HepG2 (cell line): ENCODE results near the gene TYMP. TPM values are rescaled to one million over a fixed set of nuclear protein-coding genes. Genes with fewer than 3 reads are reported as not detected.

Experiments
- ARID2 ChIP-seq: sonication (generic); formaldehyde crosslinking; IDR thresholded peaks from 2 replicates; pipeline ENCODE4 v1.8.1; 2022; ENCODE audit warnings: mild to moderate bottlenecking, missing genetic modification reagents, borderline replicate concordance
- CBX1 ChIP-seq: IDR thresholded peaks from one replicate; pipeline ENCODE4 v1.6.1; 2016; ENCODE audit warnings: antibody characterized with exemption, low read depth
- CC2D1A ChIP-seq: sonication (generic); formaldehyde crosslinking; IDR thresholded peaks from 2 replicates; pipeline ENCODE4 v1.8.1; 2023; ENCODE audit warnings: mild to moderate bottlenecking, missing genetic modification reagents
- HNRNPLL ChIP-seq: fragments of 200-400 bp; formaldehyde crosslinking; IDR thresholded peaks from 2 replicates; pipeline ENCODE4 v1.6.1; 2017; ENCODE audit warnings: mild to moderate bottlenecking, low read depth, low read length; ENCODE audit not compliant: poor library complexity, severe bottlenecking
- ISX ChIP-seq: sonication (generic); formaldehyde crosslinking; conservative IDR thresholded peaks from 2 replicates; pipeline ENCODE4 v1.5.0; 2020; ENCODE audit warnings: missing genetic modification reagents
- MEF2D ChIP-seq: sonication (generic); formaldehyde crosslinking; IDR thresholded peaks from 2 replicates; pipeline ENCODE4 v1.5.1; 2020; ENCODE audit warnings: mild to moderate bottlenecking, missing genetic modification reagents
- MEIS1 ChIP-seq: sonication (generic); formaldehyde crosslinking; IDR thresholded peaks from 2 replicates; pipeline ENCODE4 v1.9.0; 2021; ENCODE audit warnings: mild to moderate bottlenecking, missing genetic modification reagents, moderate library complexity, borderline replicate concordance
- NFKBIZ ChIP-seq: IDR thresholded peaks from 2 replicates; pipeline ENCODE4 v1.6.1; 2018; ENCODE audit warnings: missing genetic modification reagents, missing compliant biosample characterization
- NONO ChIP-seq, 2 experiments: fragments of 450-650 bp in 1 of 2; sonication (generic) in 1 of 2; formaldehyde crosslinking in 1 of 2; IDR thresholded peaks in 1 of 2; conservative IDR thresholded peaks in 1 of 2; 2 replicates each; pipeline versions ENCODE4 v1.6.1 to v1.8.0; 2017 to 2022; ENCODE audit warnings: mild to moderate bottlenecking in 1 of 2, missing genetic modification reagents in 1 of 2, moderate library complexity in 1 of 2
- NR2F2 ChIP-seq: IDR thresholded peaks from 2 replicates; pipeline ENCODE4 v1.6.1; 2012; ENCODE audit warnings: low read depth, inconsistent platforms, borderline replicate concordance
- POLR2G ChIP-seq: fragments of 200-400 bp; formaldehyde crosslinking; IDR thresholded peaks from 2 replicates; pipeline ENCODE4 v1.6.1; 2018; ENCODE audit warnings: mild to moderate bottlenecking, low read depth, low read length, moderate library complexity
- PRPF4 ChIP-seq: fragments of 200-400 bp; formaldehyde crosslinking; IDR thresholded peaks from 2 replicates; pipeline ENCODE4 v1.6.1; 2016; ENCODE audit warnings: low read length, low read depth; ENCODE audit not compliant: poor library complexity, severe bottlenecking
- RBM22 ChIP-seq: fragments of 200-400 bp; formaldehyde crosslinking; optimal IDR thresholded peaks from 2 replicates; pipeline ENCODE3; 2017; ENCODE audit warnings: mild to moderate bottlenecking, low read length, moderate library complexity
- RERE ChIP-seq: IDR thresholded peaks from 2 replicates; pipeline ENCODE4 v1.6.1; 2016; ENCODE audit warnings: low read depth, missing genetic modification reagents, missing compliant biosample characterization
- SIN3B ChIP-seq: fragments of 150-350 bp; IDR thresholded peaks from 2 replicates; pipeline ENCODE4 v1.6.1; 2014; ENCODE audit warnings: low read length
- SP2 ChIP-seq: sonication (generic); formaldehyde crosslinking; IDR thresholded peaks from 2 replicates; pipeline ENCODE4 v1.5.1; 2020; ENCODE audit warnings: mild to moderate bottlenecking, missing genetic modification reagents
- TAF15 ChIP-seq: fragments of 200-400 bp; formaldehyde crosslinking; IDR thresholded peaks from one replicate; pipeline ENCODE4 v1.6.1; 2018; ENCODE audit warnings: mild to moderate bottlenecking, low read depth, low read length; ENCODE audit not compliant: poor library complexity, severe bottlenecking
- TOPORS ChIP-seq: sonication (generic); formaldehyde crosslinking; IDR thresholded peaks from 2 replicates; pipeline ENCODE4 v1.8.0; 2023; ENCODE audit warnings: mild to moderate bottlenecking, missing genetic modification reagents
- XRCC5 ChIP-seq: fragments of 200-400 bp; formaldehyde crosslinking; optimal IDR thresholded peaks from 2 replicates; pipeline ENCODE3; 2017; ENCODE audit warnings: mild to moderate bottlenecking, low read length
- ZBTB7A ChIP-seq: sonication (generic); formaldehyde crosslinking; IDR thresholded peaks from 2 replicates; pipeline ENCODE4 v1.8.0; 2022; ENCODE audit warnings: mild to moderate bottlenecking, missing genetic modification reagents
- ZFP90 ChIP-seq: sonication (generic); formaldehyde crosslinking; IDR thresholded peaks from 2 replicates; pipeline ENCODE4 v1.8.0; 2022; ENCODE audit warnings: missing genetic modification reagents, mild to moderate bottlenecking, inconsistent platforms, borderline replicate concordance
- ZNF121 ChIP-seq: sonication (generic); formaldehyde crosslinking; IDR thresholded peaks from 2 replicates; pipeline ENCODE4 v1.5.0; 2020; ENCODE audit warnings: mild to moderate bottlenecking, missing genetic modification reagents
- ZNF143 ChIP-seq: sonication (generic); formaldehyde crosslinking; IDR thresholded peaks from 2 replicates; pipeline ENCODE4 v1.4.0; 2020; ENCODE audit warnings: missing genetic modification reagents
- ZNF501 ChIP-seq: sonication (generic); formaldehyde crosslinking; IDR thresholded peaks from 2 replicates; pipeline ENCODE4 v1.5.1; 2020; ENCODE audit warnings: mild to moderate bottlenecking, moderate library complexity, missing genetic modification reagents
- ZNF879 ChIP-seq: sonication (generic); formaldehyde crosslinking; IDR thresholded peaks from 2 replicates; pipeline ENCODE4 v1.8.1; 2023; ENCODE audit warnings: missing genetic modification reagents
- polyA plus RNA-seq, 8 experiments: library from polyadenylated mRNA; depleted of rRNA in 3 of 8; stranded (reverse) in 7 of 8; unstranded in 1 of 8; fragments of >200 nt; fragmentation: Illumina TruSeq in 4 of 8; extraction: Trizol in 4 of 8; gene quantifications; 2 replicates each; pipeline versions ENCODE4 v1.2.1 to v1.2.3, GENCODE V29; 2011 to 2016; ENCODE audit warnings: low read depth in 4 of 8, missing spikeins in 1 of 8, mixed read lengths in 1 of 8; ENCODE audit not compliant: insufficient read depth in 1 of 8
- total RNA-seq, 5 experiments: library from RNA; depleted of rRNA; stranded (reverse); fragments of >200 nt; fragmentation: Illumina TruSeq; extraction: Trizol; gene quantifications; 2 replicates each; pipeline ENCODE4 v1.2.3, GENCODE V29; 2016; ENCODE audit warnings: low read depth in 1 of 5

TYMP gene
- total and polyA plus RNA-seq, 2 of the 13 experiments (the other 11 are each of a cell fraction or from before 2014, with no cell fraction given): 3.9 to 4.3 TPM

DNA sequence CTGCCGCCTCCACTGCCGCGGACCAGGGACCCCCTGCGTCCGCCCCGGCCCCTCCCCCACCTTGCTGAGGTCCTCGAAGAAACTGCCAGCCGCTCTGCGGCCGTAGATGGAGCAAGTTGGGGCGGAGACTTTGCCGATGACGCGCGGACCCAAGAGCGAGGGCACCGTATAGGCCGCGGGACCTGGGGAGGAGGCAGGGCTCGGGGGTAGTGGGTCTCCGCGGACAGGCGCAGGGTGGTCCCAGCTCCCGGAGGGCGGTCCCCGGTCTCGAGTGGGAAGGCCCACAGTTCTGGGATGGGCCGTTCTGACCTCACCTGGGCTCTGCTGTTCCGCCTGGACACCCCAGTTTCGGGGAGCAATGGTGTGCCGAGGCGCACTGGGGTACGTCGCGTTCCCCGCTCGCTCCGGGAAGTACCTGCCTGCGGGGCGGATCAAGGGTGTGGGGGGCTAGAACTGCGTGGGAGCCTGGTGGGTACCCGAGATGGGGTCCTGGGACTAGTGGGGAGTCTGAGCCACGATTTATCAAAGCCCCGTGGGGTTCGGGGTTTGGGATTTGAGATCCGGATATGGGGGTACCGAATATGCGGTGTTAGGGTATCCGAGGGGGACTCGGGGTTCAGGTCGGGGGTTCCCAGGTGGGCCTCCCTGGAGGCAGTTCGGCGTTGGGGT, 1.2 kb upstream of the TYMP start (continued):
- peak; percentile 9; the same call in 1 of the 2 replicates for TF ChIP-seq RERE (CRISPR knock-in tag)
- TF ChIP-seq CC2D1A (CRISPR knock-in tag): 0 out of 2 replicates have a peak, but pooled peaks have one; percentile 70
- 0 out of 2 replicates have a peak, but pooled peaks have one; percentile 71 for TF ChIP-seq ARID2
- TF ChIP-seq HNRNPLL: peak; percentile 97
- 0 out of 2 replicates have a peak, but pooled peaks have one; percentile 17 for TF ChIP-seq NR2F2
- peak; percentile 73; the same call in 1 of the 2 replicates for TF ChIP-seq MEIS1 (CRISPR knock-in tag)
- TF ChIP-seq RBM22: peak; percentile 23
- TF ChIP-seq TAF15: peak; percentile 94
- TF ChIP-seq MEF2D (CRISPR knock-in tag): peak; percentile 4
- 0 out of 2 replicates have a peak, but pooled peaks have one; percentile 13 for TF ChIP-seq NFKBIZ
- TF ChIP-seq SIN3B: no peak
- 0 out of 2 replicates have a peak, but pooled peaks have one; percentile 11 for TF ChIP-seq SP2
- TF ChIP-seq NONO (IDR thresholded peaks at IDR 0.05): no peak
- TF ChIP-seq NONO (CRISPR knock-in tag; conservative IDR thresholded peaks at IDR 0.05): peak; percentile 74
- no peak for TF ChIP-seq ZNF121 (CRISPR knock-in tag)
- TF ChIP-seq ISX (CRISPR knock-in tag): no peak
- TF ChIP-seq TOPORS (CRISPR knock-in tag): peak; percentile 84; the same call in 1 of the 2 replicates
- peak; percentile 5 for TF ChIP-seq XRCC5
- no peak for TF ChIP-seq CBX1
- peak; percentile 2; the same call in 1 of the 2 replicates for TF ChIP-seq ZNF143 (CRISPR knock-in tag)
- TF ChIP-seq ZBTB7A (CRISPR knock-in tag): peak; percentile 19; the same call in 1 of the 2 replicates
- peak; percentile 8; the same call in 1 of the 2 replicates for TF ChIP-seq POLR2G
- peak; percentile 8; the same call in 1 of the 2 replicates for TF ChIP-seq ZNF501
- no peak for TF ChIP-seq ZNF879
- TF ChIP-seq PRPF4: no peak
- peak; percentile 62; the same call in 1 of the 2 replicates for TF ChIP-seq ZFP90 (CRISPR knock-in tag)
